Measurements from ENCODE around the gene SF1. TPM values are rescaled to one million over a fixed set of nuclear protein-coding genes. Genes with fewer than 3 reads are reported as not detected.

The SF1 gene
- total and polyA plus RNA-seq, 2 of the 4 experiments (the other 2 are of a cell fraction) = 56.8 to 88.0 TPM

GRCh38 chr11:64800303-64801157, 22.2 kb upstream of the SF1 start:
- no peak overlapping the region for H2BK15ac ChIP-seq (ENCODE audit: low read depth, low read length)
- dilution Hi-C loops (cut with HindIII; ENCODE audit: low sequenced_read_pairs, unreplicated experiment) (no loop called here), intact Hi-C loops (cut with micrococcal nuclease) (no loop called here), in situ Hi-C loops (cut with MboI; ENCODE audit: low sequenced_read_pairs) (no loop called here)
- H3K18ac ChIP-seq (ENCODE audit: low read depth, low read length) = no peak overlapping the region
- ATAC-seq (ENCODE audit: low read depth) = no peak
- H4K20me1 ChIP-seq (ENCODE audit: insufficient read depth, low read length) = no peaks in the 10 kb centered on the region
- no peak overlapping the region for H3K27ac ChIP-seq (ENCODE audit: insufficient read depth, low read length)
- H3K4me1 ChIP-seq (ENCODE audit: control insufficient read depth, insufficient read depth, low read length) = peaks cover 10% of the 10 kb centered on the region
- ChIA-PET POLR2A (ENCODE audit: unreplicated experiment) (no interaction called here), CTCF (interaction anchor here (1.0 to 1.1 kb wide), 2 partner anchors 10 to 13 kb away, joined by 3 read pairs; no protein-coding TSS in a partner anchor)
- peaks cover 7% of the 10 kb centered on the region for H3K9me1 ChIP-seq (ENCODE audit: insufficient read depth, low read length)
- H3K4ac ChIP-seq (ENCODE audit: low read depth, low read length) = no peak overlapping the region
- H3K56ac ChIP-seq (ENCODE audit: extremely low read depth, insufficient read depth, low read length) = no peak overlapping the region
- no peak overlapping the region for H4K91ac ChIP-seq (ENCODE audit: insufficient read depth, low read depth, low read length)
- H2AK9ac ChIP-seq (replicated peaks; ENCODE audit: low read depth, low read length, poor library complexity) = peak overlapping the region; percentile 76
- H2AFZ ChIP-seq (replicated peaks; ENCODE audit: low read length, poor library complexity) = no peak overlapping the region
- H3K4me3 ChIP-seq (ENCODE audit: insufficient read depth, low read depth, low read length) = no peak overlapping the region
- H3K9ac ChIP-seq (ENCODE audit: low read depth, low read length) = no peak overlapping the region
- no peak overlapping the region for H3K4me2 ChIP-seq (ENCODE audit: low read depth, low read length)
- WGBS, 2 experiments (ENCODE audit: extremely low coverage in 2 of 2, insufficient read length in 1 of 2) = 85% methylated on average over 16 of the region's 26 CpGs; no CpG with 5 or more reads in 1 of the 2 experiments
- no peak overlapping the region for H2BK5ac ChIP-seq (ENCODE audit: low read depth, low read length, poor library complexity, severe bottlenecking)
- TF ChIP-seq, protein P1, sequence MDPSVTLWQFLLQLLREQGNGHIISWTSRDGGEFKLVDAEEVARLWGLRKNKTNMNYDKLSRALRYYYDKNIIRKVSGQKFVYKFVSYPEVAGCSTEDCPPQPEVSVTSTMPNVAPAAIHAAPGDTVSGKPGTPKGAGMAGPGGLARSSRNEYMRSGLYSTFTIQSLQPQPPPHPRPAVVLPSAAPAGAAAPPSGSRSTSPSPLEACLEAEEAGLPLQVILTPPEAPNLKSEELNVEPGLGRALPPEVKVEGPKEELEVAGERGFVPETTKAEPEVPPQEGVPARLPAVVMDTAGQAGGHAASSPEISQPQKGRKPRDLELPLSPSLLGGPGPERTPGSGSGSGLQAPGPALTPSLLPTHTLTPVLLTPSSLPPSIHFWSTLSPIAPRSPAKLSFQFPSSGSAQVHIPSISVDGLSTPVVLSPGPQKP (IDR thresholded peaks at IDR 0.05; ENCODE audit: borderline replicate concordance, low read depth, low read length) = no peak
- TF ChIP-seq, protein P2, sequence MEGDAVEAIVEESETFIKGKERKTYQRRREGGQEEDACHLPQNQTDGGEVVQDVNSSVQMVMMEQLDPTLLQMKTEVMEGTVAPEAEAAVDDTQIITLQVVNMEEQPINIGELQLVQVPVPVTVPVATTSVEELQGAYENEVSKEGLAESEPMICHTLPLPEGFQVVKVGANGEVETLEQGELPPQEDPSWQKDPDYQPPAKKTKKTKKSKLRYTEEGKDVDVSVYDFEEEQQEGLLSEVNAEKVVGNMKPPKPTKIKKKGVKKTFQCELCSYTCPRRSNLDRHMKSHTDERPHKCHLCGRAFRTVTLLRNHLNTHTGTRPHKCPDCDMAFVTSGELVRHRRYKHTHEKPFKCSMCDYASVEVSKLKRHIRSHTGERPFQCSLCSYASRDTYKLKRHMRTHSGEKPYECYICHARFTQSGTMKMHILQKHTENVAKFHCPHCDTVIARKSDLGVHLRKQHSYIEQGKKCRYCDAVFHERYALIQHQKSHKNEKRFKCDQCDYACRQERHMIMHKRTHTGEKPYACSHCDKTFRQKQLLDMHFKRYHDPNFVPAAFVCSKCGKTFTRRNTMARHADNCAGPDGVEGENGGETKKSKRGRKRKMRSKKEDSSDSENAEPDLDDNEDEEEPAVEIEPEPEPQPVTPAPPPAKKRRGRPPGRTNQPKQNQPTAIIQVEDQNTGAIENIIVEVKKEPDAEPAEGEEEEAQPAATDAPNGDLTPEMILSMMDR (conservative IDR thresholded peaks at IDR 0.05; ENCODE audit: low read depth, low read length) = no peak
- TF ChIP-seq MAZ (IDR thresholded peaks at IDR 0.05; ENCODE audit: borderline replicate concordance, low read depth, low read length) (no peak), NFE2L2 (IDR thresholded peaks at IDR 0.05; ENCODE audit: low read depth, low read length) (no peak), BHLHE40 (IDR thresholded peaks at IDR 0.05; ENCODE audit: low read depth, low read length) (no peak), FOS (IDR thresholded peaks at IDR 0.05; ENCODE audit: low read depth, low read length) (no peak), SMC3 (IDR thresholded peaks at IDR 0.05; ENCODE audit: low read depth, low read length) (no peak), CHD1 (IDR thresholded peaks at IDR 0.05; ENCODE audit: low read depth, low read length) (no peak), POLR2A (IDR thresholded peaks at IDR 0.05; ENCODE audit: low read depth, low read length) (no peak)
- no peak overlapping the region for H4K8ac ChIP-seq (ENCODE audit: low read depth in 2 of 2, low read length in 2 of 2)
- no peaks in the 10 kb centered on the region for H3K27me3 ChIP-seq (ENCODE audit: control insufficient read depth, insufficient read depth, low read length)
- H3K36me3 ChIP-seq (ENCODE audit: control insufficient read depth, insufficient read depth, low read length) = peaks cover 37% of the 10 kb centered on the region
- no peak overlapping the region for H2AK5ac ChIP-seq (ENCODE audit: low read depth, low read length)
- no peak overlapping the region for H2BK20ac ChIP-seq (ENCODE audit: low read depth, low read length)
- no peak overlapping the region for H3K14ac ChIP-seq (replicated peaks; ENCODE audit: low read depth, low read length)
- H2BK120ac ChIP-seq (ENCODE audit: low read depth, low read length) = no peak overlapping the region
- no peaks in the 10 kb centered on the region for H3K9me3 ChIP-seq (ENCODE audit: control insufficient read depth, insufficient read depth, low read length)
- peaks cover 4 to 18% of the 10 kb centered on the region in 2 experiments; a peak in 3 of 4 replicates for H3K79me1 ChIP-seq (ENCODE audit: low read depth in 1 of 2, low read length in 2 of 2)
- H4K5ac ChIP-seq (ENCODE audit: low read depth, low read length) = no peak overlapping the region
- no TSS peak for BruUV-seq (replicated peaks)
- no peak overlapping the region for H3K23ac ChIP-seq (ENCODE audit: low read depth, low read length)
- no peak for DNase-seq
